GM19324 (cell line): ENCODE measurements around the gene ALOX15B.
"Not testable (repeated sequence)": the region's sequence is repeated elsewhere in the genome, so short reads cannot be mapped to it uniquely, and the experiment has no call there.

ENCODE experiments used
- ATAC-seq: cut with Tn5 transposase; IDR thresholded peaks from one replicate; pipeline ENCODE4 v1.9.1; 2021; ENCODE audit warnings: mild to moderate bottlenecking, moderate library complexity; ENCODE audit not compliant: unreplicated experiment, low FRiP score

The ALOX15B gene

GRCh38 chr17:8059131-8059530 is 20.3 kb downstream of the ALOX15B start:
- no peak for ATAC-seq

GRCh38 chr17:8060274-8060673 is 21.4 kb downstream of the ALOX15B start:
- ATAC-seq: no peak

- not testable (repeated sequence) for ATAC-seq
Measured at GRCh38 chr17:8061851-8062250, 23.0 kb downstream of the ALOX15B start.

GRCh38 chr17:8062435-8062806 is 23.6 kb downstream of the ALOX15B start:
- ATAC-seq: no peak

GRCh38 chr17:8062807-8063483 is 24.1 kb downstream of the ALOX15B start:
- ATAC-seq: no peak

- no peak for ATAC-seq
Measured at GRCh38 chr17:8063761-8064534, 25.1 kb downstream of the ALOX15B start.

- no peak for ATAC-seq
Measured at GRCh38 chr17:8064561-8065019, 25.7 kb downstream of the ALOX15B start.

GRCh38 chr17:8066841-8067775 is 28.2 kb downstream of the ALOX15B start:
- no peak for ATAC-seq

GRCh38 chr17:8067806-8068205 is 28.9 kb downstream of the ALOX15B start:
- no peak for ATAC-seq

GRCh38 chr17:8068736-8069586 is 30.1 kb downstream of the ALOX15B start:
- ATAC-seq: no peak

GRCh38 chr17:8069587-8069860 is 30.7 kb downstream of the ALOX15B start:
- ATAC-seq: no peak

GRCh38 chr17:8071496-8071895 is 32.6 kb downstream of the ALOX15B start:
- ATAC-seq: no peak

- no peak for ATAC-seq
Measured at GRCh38 chr17:8072341-8072728, 33.5 kb downstream of the ALOX15B start.

- ATAC-seq: no peak
Measured at GRCh38 chr17:8072729-8073461, 34.0 kb downstream of the ALOX15B start.

- ATAC-seq: no peak
Measured at GRCh38 chr17:8073627-8074484, 35.0 kb downstream of the ALOX15B start.

- ATAC-seq: no peak
Measured at GRCh38 chr17:8074554-8074953, 35.7 kb downstream of the ALOX15B start.

GRCh38 chr17:8075081-8075480 is 36.2 kb downstream of the ALOX15B start:
- ATAC-seq: no peak

- no peak for ATAC-seq
Measured at GRCh38 chr17:8075574-8076342, 36.9 kb downstream of the ALOX15B start.
